ENCODE data around the gene DNAH2. TPM values are rescaled to one million over a fixed set of nuclear protein-coding genes. Genes with fewer than 3 reads are reported as not detected.

Gene DNAH2
- total and polyA plus RNA-seq, 2 of the 13 experiments (the other 11 are each of a cell fraction or from before 2014, with no cell fraction given), result not detected

GRCh38 chr17:7851438-7852261, 134.1 kb downstream of the DNAH2 start (continued):
- TF ChIP-seq IRF9 (CRISPR knock-in tag; IDR thresholded peaks at IDR 0.05; ENCODE audit: borderline replicate concordance), result 0 out of 2 replicates have a peak, but pooled peaks have one; percentile 42
- TF ChIP-seq ZNF891 (CRISPR knock-in tag; IDR thresholded peaks at IDR 0.05), result 0 out of 2 replicates have a peak, but pooled peaks have one; percentile 19
- no peak for TF ChIP-seq XBP1 (CRISPR knock-in tag; IDR thresholded peaks at IDR 0.05)
- no peak for TF ChIP-seq NAIF1 (CRISPR knock-in tag; IDR thresholded peaks at IDR 0.05; ENCODE audit: borderline replicate concordance)
- 0 out of 2 replicates have a peak, but pooled peaks have one; percentile 24 for TF ChIP-seq EED (CRISPR knock-in tag; IDR thresholded peaks at IDR 0.05)
- TF ChIP-seq ZSCAN20 (CRISPR knock-in tag; IDR thresholded peaks at IDR 0.05; ENCODE audit: borderline replicate concordance), result no peak
- no peak for TF ChIP-seq ESRRA (CRISPR knock-in tag; IDR thresholded peaks at IDR 0.05; ENCODE audit: low read depth)
- no peak for TF ChIP-seq ZBTB10 (CRISPR knock-in tag; IDR thresholded peaks at IDR 0.05; ENCODE audit: borderline replicate concordance)
- peak; percentile 48 for TF ChIP-seq ARID5B (CRISPR knock-in tag; IDR thresholded peaks at IDR 0.05)
- no peak for TF ChIP-seq ZNF101 (CRISPR knock-in tag; IDR thresholded peaks at IDR 0.05; ENCODE audit: borderline replicate concordance, low read depth)
- peak; percentile 64; the same call in 1 of the 2 replicates for TF ChIP-seq FOXK1 (CRISPR knock-in tag; IDR thresholded peaks at IDR 0.05; ENCODE audit: borderline replicate concordance, low read depth)
- TF ChIP-seq RFXAP (CRISPR knock-in tag; IDR thresholded peaks at IDR 0.05; ENCODE audit: borderline replicate concordance), result peak; percentile 29; the same call in 1 of the 2 replicates
- TF ChIP-seq SALL1 (CRISPR knock-in tag; IDR thresholded peaks at IDR 0.05), result peak; percentile 59; the same call in 1 of the 2 replicates
- TF ChIP-seq SMC3 (IDR thresholded peaks at IDR 0.05; ENCODE audit: low read length), result peak; percentile 82
- TF ChIP-seq DMTF1 (CRISPR knock-in tag; IDR thresholded peaks at IDR 0.05), result no peak
- no peak for TF ChIP-seq ZSCAN22 (CRISPR knock-in tag; IDR thresholded peaks at IDR 0.05)
- peak; percentile 68; the same call in 1 of the 2 replicates for TF ChIP-seq NFKB2 (CRISPR knock-in tag; IDR thresholded peaks at IDR 0.05; ENCODE audit: borderline replicate concordance)
